Caco-2 (cell line): Measurements from ENCODE around the gene TPSG1. TPM values are rescaled to one million over a fixed set of nuclear protein-coding genes. Genes with fewer than 3 reads are reported as not detected.
"Not testable (repeated sequence)": the region's sequence is repeated elsewhere in the genome, so short reads cannot be mapped to it uniquely, and the experiment has no call there.

ENCODE experiments used
- BruUV-seq: library from RNA; stranded (reverse); fragments of 400-500 nt; replicated peaks from 2 replicates; lab custom pipeline; 2021; lab: Mats Ljungman, UMichigan
- CTCF ChIA-PET: fragments of 300-600 bp; sonication (Branson Sonifier 250); formaldehyde crosslinking; loops from one replicate; lab custom pipeline; 2022; ENCODE audit warnings: antibody characterized with exemption; lab: Charles Lee
- POLR2A ChIA-PET: fragments of 300-600 bp; sonication (Branson Sonifier 250); formaldehyde crosslinking; loops from one replicate; lab custom pipeline; 2022; ENCODE audit warnings: antibody characterized with exemption; lab: Charles Lee
- DNase-seq, 2 experiments: peaks; one replicate each; pipeline versions ENCODE4 v3.0.0 to v3.0.0-alpha.2; 2020 to 2022
- H3K27me3 ChIP-seq: replicated peaks from 2 replicates; pipeline ENCODE4 v1.6.0; 2011; ENCODE audit warnings: low read length; ENCODE audit not compliant: control insufficient read depth, insufficient read depth
- H3K36me3 ChIP-seq: 2 replicates; pipeline ENCODE4 v1.5.1; 2011; ENCODE audit warnings: low read length; ENCODE audit not compliant: control insufficient read depth, insufficient read depth
- H3K4me1 ChIP-seq: fragments of 250-450 bp; sonication (Bioruptor Pico); 2 replicates; pipeline ENCODE4 v1.5.1; 2020; ENCODE audit warnings: mild to moderate bottlenecking
- H3K4me3 ChIP-seq: 2 replicates; pipeline ENCODE4 v1.5.1; 2011; ENCODE audit warnings: low read depth, mild to moderate bottlenecking, control low read depth, low read length
- H3K9me3 ChIP-seq: fragments of 250-450 bp; sonication (Bioruptor Pico); 2 replicates; pipeline ENCODE4 v1.5.1; 2020; ENCODE audit warnings: mild to moderate bottlenecking, moderate library complexity
- H3K27ac Mint-ChIP-seq: one replicate; pipeline ENCODE4 v1.8.0; 2022; ENCODE audit warnings: mixed read lengths; ENCODE audit not compliant: unreplicated experiment
- H3K27me3 Mint-ChIP-seq: one replicate; pipeline ENCODE4 v1.8.0; 2022; ENCODE audit warnings: mixed read lengths; ENCODE audit not compliant: insufficient read depth, unreplicated experiment
- H3K36me3 Mint-ChIP-seq: one replicate; pipeline ENCODE4 v1.8.0; 2022; ENCODE audit warnings: mild to moderate bottlenecking, mixed read lengths; ENCODE audit not compliant: insufficient read depth, unreplicated experiment
- H3K4me1 Mint-ChIP-seq: one replicate; pipeline ENCODE4 v1.8.0; 2022; ENCODE audit warnings: low read depth, mixed read lengths; ENCODE audit not compliant: unreplicated experiment
- H3K4me3 Mint-ChIP-seq: one replicate; pipeline ENCODE4 v1.8.0; 2022; ENCODE audit warnings: mild to moderate bottlenecking, moderate library complexity, mixed read lengths; ENCODE audit not compliant: unreplicated experiment
- H3K9me3 Mint-ChIP-seq: one replicate; pipeline ENCODE4 v1.8.0; 2022; ENCODE audit warnings: mixed read lengths; ENCODE audit not compliant: unreplicated experiment
- intact Hi-C: fragments of 100-400 bp; cut with micrococcal nuclease; formaldehyde crosslinking; loops from one replicate; pipeline ENCODE4 v1.10.0; 2022; ENCODE audit not compliant: unreplicated experiment
- total RNA-seq: library from RNA; stranded (reverse); gene quantifications from 2 replicates; pipeline ENCODE4 v1.2.3, GENCODE V29; 2022
- TF ChIP-seq, protein P1 (sequence below), 2 experiments: fragments of 200-600 bp in 1 of 2; IDR thresholded peaks; 1 replicate in 1 of 2; 2 replicates in 1 of 2; pipeline versions ENCODE4 v1.5.1 to v1.8.0; 2011 to 2022; ENCODE audit warnings: antibody characterized with exemption in 1 of 2, control low read depth in 1 of 2, inconsistent platforms in 1 of 2, low read depth in 1 of 2, low read length in 1 of 2, mild to moderate bottlenecking in 1 of 2, moderate library complexity in 1 of 2; ENCODE audit not compliant: insufficient read depth in 1 of 2, severe bottlenecking in 1 of 2, unreplicated experiment in 1 of 2

Gene TPSG1
- total RNA-seq, 1 experiment from 2014 or later: not detected

DNA sequence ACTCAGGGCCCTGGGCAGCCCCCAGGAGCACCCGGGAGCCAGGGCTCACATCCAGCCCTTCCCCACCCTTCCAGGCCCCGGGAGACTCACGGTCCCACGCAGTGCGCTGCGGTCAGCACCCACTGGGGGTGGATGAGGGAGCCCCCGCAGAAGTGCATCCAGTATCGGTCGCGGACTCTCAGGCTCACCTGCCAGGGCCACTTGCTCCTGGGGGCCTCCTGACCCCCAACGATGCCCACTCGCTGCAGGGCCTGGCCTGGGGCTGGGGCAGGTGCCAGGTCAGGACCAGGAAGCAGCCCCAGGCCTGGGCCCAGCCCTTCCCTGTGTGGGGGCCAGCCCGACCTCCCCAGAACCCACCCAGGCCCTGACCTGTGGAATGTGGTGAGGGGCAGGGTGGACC is 4.4 kb upstream of the TPSG1 start:
- H3K27me3 ChIP-seq, H3K4me1 ChIP-seq, H3K27ac Mint-ChIP-seq, H3K4me1 Mint-ChIP-seq, H3K36me3 Mint-ChIP-seq, intact Hi-C loops, H3K9me3 ChIP-seq, H3K4me3 Mint-ChIP-seq, H3K4me3 ChIP-seq, H3K27me3 Mint-ChIP-seq, CTCF ChIA-PET, H3K9me3 Mint-ChIP-seq, DNase-seq, BruUV-seq, H3K36me3 ChIP-seq, POLR2A ChIA-PET: not testable (repeated sequence)

DNA sequence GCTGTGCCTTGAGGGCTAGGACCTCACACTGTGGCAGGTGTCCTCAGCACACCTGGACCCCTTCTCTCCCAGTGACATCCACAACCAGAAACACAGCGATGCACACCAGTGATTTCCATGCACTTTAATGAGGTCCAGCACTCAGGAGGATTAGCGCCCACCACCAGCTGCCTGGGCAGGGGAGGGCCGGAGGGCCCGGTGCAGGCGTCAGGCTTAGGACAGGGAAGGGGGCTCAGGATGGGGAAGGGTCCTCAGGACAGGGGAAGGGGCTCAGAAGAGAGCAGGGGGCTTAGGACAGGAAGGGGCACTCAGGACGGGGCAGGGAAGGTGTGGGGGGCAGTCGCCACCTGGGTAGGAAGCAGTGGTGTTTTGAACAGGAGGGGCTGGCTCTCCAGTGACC is 3.2 kb upstream of the TPSG1 start:
- intact Hi-C loops, POLR2A ChIA-PET, CTCF ChIA-PET, H3K4me3 ChIP-seq, H3K36me3 ChIP-seq, H3K27me3 ChIP-seq, H3K4me1 Mint-ChIP-seq, H3K36me3 Mint-ChIP-seq, H3K4me3 Mint-ChIP-seq, H3K9me3 Mint-ChIP-seq, DNase-seq, H3K9me3 ChIP-seq, H3K27me3 Mint-ChIP-seq, H3K4me1 ChIP-seq, BruUV-seq, H3K27ac Mint-ChIP-seq: not testable (repeated sequence)

DNA sequence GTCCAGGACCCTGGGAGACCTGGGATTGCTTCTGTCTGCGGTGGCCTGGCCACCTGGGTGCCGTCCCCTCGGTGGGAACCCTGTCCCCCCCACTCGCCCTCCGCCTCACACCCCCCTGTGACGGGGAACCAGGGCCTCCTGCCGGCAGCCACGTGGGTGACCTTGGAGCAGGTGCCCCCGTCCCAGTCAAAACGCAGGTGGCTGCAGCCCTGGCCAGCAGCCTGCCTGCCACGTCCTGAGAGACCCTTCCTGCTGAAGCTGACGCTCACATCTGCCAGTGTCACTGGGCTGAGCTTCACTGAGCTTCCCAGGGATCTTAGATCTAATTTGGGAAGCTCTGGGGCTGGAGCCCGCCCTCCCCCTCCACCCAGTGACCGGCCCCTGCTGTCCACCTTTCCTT is 1.6 kb upstream of the TPSG1 start:
- BruUV-seq: not testable (repeated sequence)

DNA sequence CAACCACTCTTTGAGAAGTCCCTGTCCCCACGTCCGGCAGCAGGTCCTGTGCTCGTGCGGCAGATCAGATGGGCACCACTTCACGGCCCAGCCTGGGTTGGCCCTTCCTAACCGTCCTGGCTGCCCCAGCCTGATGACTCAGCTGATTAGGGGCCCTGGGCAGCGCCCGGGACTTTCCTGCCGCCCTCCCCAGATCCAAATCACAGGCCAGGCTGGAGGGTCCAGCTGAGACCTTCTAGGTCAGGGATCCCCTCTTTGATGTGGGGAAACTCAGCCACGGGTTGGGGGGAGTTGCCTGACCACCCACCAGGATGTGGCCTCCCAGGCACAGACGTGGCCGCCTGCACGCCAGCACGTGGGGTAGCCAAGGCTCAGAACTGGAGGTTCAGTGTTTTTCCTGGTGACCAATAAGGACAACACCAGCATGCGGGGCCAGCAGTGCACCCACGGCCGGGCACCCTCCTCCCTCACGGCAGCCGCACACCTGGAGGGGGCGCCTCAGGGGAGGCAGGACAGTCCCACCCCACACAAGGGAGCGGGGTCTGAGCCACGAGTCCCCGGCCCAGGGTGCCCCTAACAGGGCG is 752 bp upstream of the TPSG1 start:
- CTCF ChIA-PET, H3K27ac Mint-ChIP-seq, H3K27me3 ChIP-seq, H3K9me3 ChIP-seq, H3K4me3 Mint-ChIP-seq, BruUV-seq, H3K36me3 ChIP-seq, H3K27me3 Mint-ChIP-seq, H3K4me3 ChIP-seq, intact Hi-C loops, H3K4me1 Mint-ChIP-seq, H3K4me1 ChIP-seq, H3K36me3 Mint-ChIP-seq, DNase-seq, POLR2A ChIA-PET, H3K9me3 Mint-ChIP-seq: not testable (repeated sequence)

More for the DNA sequence above, 1.6 kb upstream of the TPSG1 start:
- H3K4me3 ChIP-seq, H3K9me3 ChIP-seq, H3K27me3 Mint-ChIP-seq, H3K4me3 Mint-ChIP-seq, POLR2A ChIA-PET, H3K36me3 ChIP-seq, H3K4me1 ChIP-seq, DNase-seq, H3K36me3 Mint-ChIP-seq, CTCF ChIA-PET, intact Hi-C loops, H3K9me3 Mint-ChIP-seq, H3K4me1 Mint-ChIP-seq, H3K27me3 ChIP-seq, H3K27ac Mint-ChIP-seq: not testable (repeated sequence)

DNA sequence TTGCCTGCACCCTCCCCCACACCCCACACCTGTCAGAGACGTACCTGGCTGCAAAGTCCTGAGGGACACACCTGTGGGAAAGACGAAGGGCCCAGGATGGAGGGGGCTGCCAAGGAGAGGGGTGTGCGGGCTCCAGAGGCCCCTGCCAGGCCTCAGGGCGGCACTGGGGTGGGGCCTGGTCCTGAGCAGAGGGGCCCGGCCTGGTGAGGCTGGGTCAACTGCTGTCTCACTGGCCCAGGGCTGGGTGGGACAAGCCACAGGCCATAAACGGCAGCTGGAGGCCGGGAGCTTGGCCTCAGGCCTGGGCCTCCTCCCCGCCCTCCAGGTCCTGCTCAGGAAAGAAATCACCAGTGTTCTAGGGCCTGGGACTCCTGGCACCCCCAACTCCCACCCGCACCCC is 510 bp downstream of the TPSG1 start:
- Histone ChIP-seq H3K4me1 (no peaks in the 10 kb centered on the region), H3K4me3 (no peak overlapping the region), H3K9me3 (no peaks in the 10 kb centered on the region), H3K27me3 (no peaks in the 10 kb centered on the region), H3K36me3 (no peaks in the 10 kb centered on the region)
- Mint-ChIP-seq H3K9me3 (no peaks in the 10 kb centered on the region), H3K36me3 (no peaks in the 10 kb centered on the region), H3K4me3 (no peak overlapping the region), H3K4me1 (no peaks in the 10 kb centered on the region), H3K27ac (no peak overlapping the region), H3K27me3 (peaks cover 2% of the 10 kb centered on the region)
- intact Hi-C loops: no loop called here
- no peak for DNase-seq
- ChIA-PET POLR2A (no interaction called here), CTCF (interaction anchor here (0.5 kb wide), 1 partner anchor 10 kb away, joined by 3 read pairs; no protein-coding TSS in a partner anchor)
- TF ChIP-seq, protein P1, sequence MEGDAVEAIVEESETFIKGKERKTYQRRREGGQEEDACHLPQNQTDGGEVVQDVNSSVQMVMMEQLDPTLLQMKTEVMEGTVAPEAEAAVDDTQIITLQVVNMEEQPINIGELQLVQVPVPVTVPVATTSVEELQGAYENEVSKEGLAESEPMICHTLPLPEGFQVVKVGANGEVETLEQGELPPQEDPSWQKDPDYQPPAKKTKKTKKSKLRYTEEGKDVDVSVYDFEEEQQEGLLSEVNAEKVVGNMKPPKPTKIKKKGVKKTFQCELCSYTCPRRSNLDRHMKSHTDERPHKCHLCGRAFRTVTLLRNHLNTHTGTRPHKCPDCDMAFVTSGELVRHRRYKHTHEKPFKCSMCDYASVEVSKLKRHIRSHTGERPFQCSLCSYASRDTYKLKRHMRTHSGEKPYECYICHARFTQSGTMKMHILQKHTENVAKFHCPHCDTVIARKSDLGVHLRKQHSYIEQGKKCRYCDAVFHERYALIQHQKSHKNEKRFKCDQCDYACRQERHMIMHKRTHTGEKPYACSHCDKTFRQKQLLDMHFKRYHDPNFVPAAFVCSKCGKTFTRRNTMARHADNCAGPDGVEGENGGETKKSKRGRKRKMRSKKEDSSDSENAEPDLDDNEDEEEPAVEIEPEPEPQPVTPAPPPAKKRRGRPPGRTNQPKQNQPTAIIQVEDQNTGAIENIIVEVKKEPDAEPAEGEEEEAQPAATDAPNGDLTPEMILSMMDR (IDR thresholded peaks at IDR 0.05; ENCODE audit: insufficient read depth in 1 of 2, low read depth in 1 of 2, low read length in 1 of 2, severe bottlenecking in 1 of 2, unreplicated experiment in 1 of 2): no peak
- no TSS peak for BruUV-seq
